Measurements from ENCODE around the gene CELF4. TPM values are rescaled to one million over a fixed set of nuclear protein-coding genes. Genes with fewer than 3 reads are reported as not detected.

CELF4 gene
- total and polyA plus RNA-seq, 2 of the 4 experiments (the other 2 are of a cell fraction) = not detected

DNA sequence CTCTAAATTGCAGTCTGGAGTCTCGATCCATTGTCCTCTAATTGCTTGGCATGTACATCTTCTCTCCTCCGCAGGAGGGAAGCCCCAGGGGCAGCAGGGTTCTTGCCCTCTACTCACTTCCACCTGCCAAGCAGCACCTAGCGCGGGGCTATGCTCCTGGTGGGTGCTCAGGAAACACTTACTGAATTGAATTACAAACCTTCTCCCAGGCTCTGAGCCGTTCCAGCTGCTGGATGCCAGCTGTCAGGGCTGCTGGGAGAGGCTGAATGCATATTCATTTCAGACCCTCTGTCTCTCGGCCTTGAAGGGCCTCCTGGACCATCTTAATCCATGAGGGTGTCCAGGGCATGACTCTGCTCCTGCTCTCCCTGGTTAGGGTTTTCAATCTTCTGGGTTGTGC is 94.0 kb downstream of the CELF4 start:
- H3K27me3 ChIP-seq (ENCODE audit: control insufficient read depth, insufficient read depth, low read length) = peaks cover 39% of the 10 kb centered on the region
- ChIA-PET CTCF (no interaction called here), POLR2A (ENCODE audit: unreplicated experiment) (no interaction called here)
- H2BK120ac ChIP-seq (ENCODE audit: low read depth, low read length) = no peak overlapping the region
- no peak overlapping the region for H3K4me2 ChIP-seq (ENCODE audit: low read depth, low read length)
- no peak for TF ChIP-seq CEBPB (IDR thresholded peaks at IDR 0.05; ENCODE audit: low read depth, low read length)
- no peak for TF ChIP-seq RCOR1 (IDR thresholded peaks at IDR 0.05; ENCODE audit: insufficient replicate concordance, low read length)
- no peak for TF ChIP-seq CHD1 (IDR thresholded peaks at IDR 0.05; ENCODE audit: low read depth, low read length)
- BruUV-seq (replicated peaks) = no TSS peak
- no peak overlapping the region for H3K14ac ChIP-seq (replicated peaks; ENCODE audit: low read depth, low read length)
- H3K9ac ChIP-seq (ENCODE audit: low read depth, low read length) = no peak overlapping the region
- in situ Hi-C loops (cut with MboI; ENCODE audit: low sequenced_read_pairs) (loop anchor here (10.0 kb wide), 1 partner anchor 87 kb away; no protein-coding TSS in a partner anchor), intact Hi-C loops (cut with micrococcal nuclease) (loop anchor here (10.0 kb wide), 1 partner anchor 527 kb away; no protein-coding TSS in a partner anchor), dilution Hi-C loops (cut with HindIII; ENCODE audit: low sequenced_read_pairs, unreplicated experiment) (no loop called here)
- no peak overlapping the region for H3K4me3 ChIP-seq (ENCODE audit: insufficient read depth, low read depth, low read length)
- no peak overlapping the region for H3K4ac ChIP-seq (ENCODE audit: low read depth, low read length)
- WGBS, 2 experiments (ENCODE audit: extremely low coverage in 2 of 2, insufficient read length in 1 of 2) = 18% methylated on average over 4 of the region's 6 CpGs; no CpG with 5 or more reads in 1 of the 2 experiments
- H3K23ac ChIP-seq (ENCODE audit: low read depth, low read length) = no peak overlapping the region
- no peak overlapping the region for H4K5ac ChIP-seq (ENCODE audit: low read depth, low read length)
- no peaks in the 10 kb centered on the region for H3K79me1 ChIP-seq (ENCODE audit: low read depth in 1 of 2, low read length in 2 of 2)
- no peak overlapping the region for H2AFZ ChIP-seq (replicated peaks; ENCODE audit: low read length, poor library complexity)
- H3K36me3 ChIP-seq (ENCODE audit: control insufficient read depth, insufficient read depth, low read length) = no peaks in the 10 kb centered on the region
- no peaks in the 10 kb centered on the region for H3K9me1 ChIP-seq (ENCODE audit: insufficient read depth, low read length)
- no peak overlapping the region for H3K18ac ChIP-seq (ENCODE audit: low read depth, low read length)
- no peak overlapping the region for H2AK5ac ChIP-seq (ENCODE audit: low read depth, low read length)
- no peak overlapping the region for H4K91ac ChIP-seq (ENCODE audit: insufficient read depth, low read depth, low read length)
- no peak overlapping the region for H2BK20ac ChIP-seq (ENCODE audit: low read depth, low read length)
- H3K27ac ChIP-seq (ENCODE audit: insufficient read depth, low read length) = no peak overlapping the region
- H3K9me3 ChIP-seq (ENCODE audit: control insufficient read depth, insufficient read depth, low read length) = no peaks in the 10 kb centered on the region
- H4K20me1 ChIP-seq (ENCODE audit: insufficient read depth, low read length) = no peaks in the 10 kb centered on the region
- no peak overlapping the region for H2BK15ac ChIP-seq (ENCODE audit: low read depth, low read length)
- ATAC-seq (ENCODE audit: low read depth) = no peak
- no peak overlapping the region for H2BK5ac ChIP-seq (ENCODE audit: low read depth, low read length, poor library complexity, severe bottlenecking)
- no peaks in the 10 kb centered on the region for H3K4me1 ChIP-seq (ENCODE audit: control insufficient read depth, insufficient read depth, low read length)
- H3K56ac ChIP-seq (ENCODE audit: extremely low read depth, insufficient read depth, low read length) = no peak overlapping the region
- H4K8ac ChIP-seq (ENCODE audit: low read depth in 2 of 2, low read length in 2 of 2) = no peak overlapping the region
- H2AK9ac ChIP-seq (replicated peaks; ENCODE audit: low read depth, low read length, poor library complexity) = no peak overlapping the region
- no peak for DNase-seq
